Activated naive CD4-positive, alpha-beta T cell treated with anti-CD3 and anti-CD28 coated beads for 36 hours (primary cell): ENCODE measurements around the gene ATAD1. TPM values are rescaled to one million over a fixed set of nuclear protein-coding genes. Genes with fewer than 3 reads are reported as not detected.
"Not testable (repeated sequence)": the region's sequence is repeated elsewhere in the genome, so short reads cannot be mapped to it uniquely, and the experiment has no call there.

Source experiments
- CTCF ChIA-PET: fragments of 350-600 bp; sonication (Branson Sonifier 250); formaldehyde crosslinking; loops from one replicate; lab custom pipeline; 2021; ENCODE audit warnings: antibody characterized with exemption; lab: Charles Lee
- DNase-seq: peaks from one replicate; pipeline ENCODE4 v3.0.0-alpha.2; 2020
- H3K27ac Mint-ChIP-seq: one replicate; pipeline ENCODE4 v1.8.0; 2021; ENCODE audit warnings: mild to moderate bottlenecking, mixed read lengths
- H3K27me3 Mint-ChIP-seq: one replicate; pipeline ENCODE4 v1.8.0; 2021; ENCODE audit warnings: low read depth, mixed read lengths
- H3K36me3 Mint-ChIP-seq: one replicate; pipeline ENCODE4 v1.8.0; 2021; ENCODE audit warnings: low read depth, mixed read lengths
- H3K4me1 Mint-ChIP-seq: one replicate; pipeline ENCODE4 v1.8.0; 2021; ENCODE audit warnings: low read depth, mixed read lengths
- H3K4me3 Mint-ChIP-seq: one replicate; pipeline ENCODE4 v1.8.0; 2021; ENCODE audit warnings: mild to moderate bottlenecking, moderate library complexity, mixed read lengths
- H3K9me3 Mint-ChIP-seq: one replicate; pipeline ENCODE4 v1.8.0; 2021; ENCODE audit warnings: mixed read lengths
- intact Hi-C: fragments of 100-400 bp; cut with micrococcal nuclease; formaldehyde crosslinking; loops from one replicate; pipeline ENCODE4 v1.15.1; 2023
- total RNA-seq, 2 experiments: library from RNA; stranded (reverse); gene quantifications; one replicate each; pipeline ENCODE4 v1.2.3, GENCODE V29; 2021

Gene ATAD1
- total RNA-seq, 2 experiments from 2014 or later: 47.4 to 53.7 TPM

GRCh38 chr10:87819289-87819585 lies 1.2 kb upstream of the ATAD1 start:
- DNase-seq: no peak
- intact Hi-C loops: loop anchor here (2.0 to 5.0 kb wide), 6 partner anchors 26 to 1173 kb away; partner anchors contain the start of genes FAS, GLUD1, PAPSS2 and SHLD2
- CTCF ChIA-PET: interaction anchor here (0.6 to 2.3 kb wide), 5 partner anchors 9 to 161 kb away, joined by 3 to 14 read pairs (median 5); no protein-coding TSS in a partner anchor
- Mint-ChIP-seq H3K9me3 (no peaks in the 10 kb centered on the region), H3K27me3 (no peaks in the 10 kb centered on the region), H3K36me3 (peaks cover 2% of the 10 kb centered on the region), H3K4me3 (peak overlapping the region; percentile 32), H3K4me1 (peaks cover 27% of the 10 kb centered on the region), H3K27ac (no peak overlapping the region)

GRCh38 chr10:87818505-87819288 lies 671 bp upstream of the ATAD1 start:
- H3K4me3 Mint-ChIP-seq: peak overlapping the region; percentile 87
- intact Hi-C loops: loop anchor here (1.0 to 5.0 kb wide), 10 partner anchors 12 to 1174 kb away; partner anchors contain the start of genes FAS, GLUD1, PAPSS2 and SHLD2
- H3K4me1 Mint-ChIP-seq: peaks cover 28% of the 10 kb centered on the region
- H3K27ac Mint-ChIP-seq: peak overlapping the region; percentile 94
- H3K9me3 Mint-ChIP-seq: no peaks in the 10 kb centered on the region
- DNase-seq: peak; percentile 76
- H3K27me3 Mint-ChIP-seq: no peaks in the 10 kb centered on the region
- peaks cover 3% of the 10 kb centered on the region for H3K36me3 Mint-ChIP-seq
- CTCF ChIA-PET: interaction anchor here (0.6 to 2.3 kb wide), 6 partner anchors 10 to 692 kb away, joined by 3 to 14 read pairs (median 5); partner anchors contain the start of gene MINPP1

GRCh38 chr10:87816898-87817608 lies 973 bp downstream of the ATAD1 start:
- H3K36me3 Mint-ChIP-seq: peaks cover 8% of the 10 kb centered on the region
- intact Hi-C loops: loop anchor here (2.0 to 5.0 kb wide), 5 partner anchors 14 to 1175 kb away; partner anchors contain the start of genes FAS and PAPSS2
- peak overlapping the region; percentile 87 for H3K4me3 Mint-ChIP-seq
- DNase-seq: no peak
- peaks cover 28% of the 10 kb centered on the region for H3K4me1 Mint-ChIP-seq
- CTCF ChIA-PET: interaction anchor here (1.5 kb wide), 1 partner anchor 313 kb away, joined by 5 read pairs; the partner anchor contains the start of gene MINPP1
- no peaks in the 10 kb centered on the region for H3K27me3 Mint-ChIP-seq
- no peaks in the 10 kb centered on the region for H3K9me3 Mint-ChIP-seq
- peak overlapping the region; percentile 94 for H3K27ac Mint-ChIP-seq

- H3K4me1 Mint-ChIP-seq: peaks cover 33% of the 10 kb centered on the region
- peak overlapping the region; percentile 94 for H3K27ac Mint-ChIP-seq
- CTCF ChIA-PET: no interaction called here
- intact Hi-C loops: loop anchor here (2.0 to 5.0 kb wide), 5 partner anchors 14 to 1176 kb away; partner anchors contain the start of genes FAS and PAPSS2
- H3K4me3 Mint-ChIP-seq: peak overlapping the region; percentile 87
- no peak for DNase-seq
- H3K27me3 Mint-ChIP-seq: no peaks in the 10 kb centered on the region
- H3K9me3 Mint-ChIP-seq: no peaks in the 10 kb centered on the region
- H3K36me3 Mint-ChIP-seq: peaks cover 15% of the 10 kb centered on the region
These were observed 1.7 kb downstream of the ATAD1 start for GRCh38 chr10:87816163-87816897.

GRCh38 chr10:87804939-87805569 lies 13.0 kb downstream of the ATAD1 start:
- intact Hi-C loops: no loop called here
- no peak for DNase-seq
- Mint-ChIP-seq H3K27ac (no peak overlapping the region), H3K36me3 (peaks cover 70% of the 10 kb centered on the region), H3K4me1 (peaks cover 33% of the 10 kb centered on the region), H3K9me3 (peaks cover 39% of the 10 kb centered on the region), H3K27me3 (no peaks in the 10 kb centered on the region), H3K4me3 (no peak overlapping the region)
- CTCF ChIA-PET: no interaction called here

GRCh38 chr10:87803831-87804230 lies 14.2 kb downstream of the ATAD1 start:
- Mint-ChIP-seq H3K36me3 (peaks cover 67% of the 10 kb centered on the region), H3K27me3 (no peaks in the 10 kb centered on the region), H3K9me3 (peaks cover 39% of the 10 kb centered on the region), H3K4me1 (peaks cover 30% of the 10 kb centered on the region), H3K4me3 (no peak overlapping the region), H3K27ac (no peak overlapping the region)
- intact Hi-C loops: loop anchor here (2.0 kb wide), 1 partner anchor 13 kb away; no protein-coding TSS in a partner anchor
- DNase-seq: no peak
- CTCF ChIA-PET: no interaction called here

- Mint-ChIP-seq H3K36me3 (peaks cover 68% of the 10 kb centered on the region), H3K27me3 (no peaks in the 10 kb centered on the region), H3K27ac (no peak overlapping the region), H3K4me1 (peaks cover 31% of the 10 kb centered on the region), H3K9me3 (peaks cover 39% of the 10 kb centered on the region), H3K4me3 (no peak overlapping the region)
- CTCF ChIA-PET: no interaction called here
- DNase-seq: no peak
- intact Hi-C loops: loop anchor here (2.0 kb wide), 1 partner anchor 13 kb away; no protein-coding TSS in a partner anchor
These were observed 14.7 kb downstream of the ATAD1 start for GRCh38 chr10:87803328-87803727.

GRCh38 chr10:87801813-87802435 lies 16.1 kb downstream of the ATAD1 start:
- CTCF ChIA-PET, H3K27ac Mint-ChIP-seq, DNase-seq, H3K27me3 Mint-ChIP-seq, H3K4me3 Mint-ChIP-seq: not testable (repeated sequence)
- Mint-ChIP-seq H3K36me3 (peaks cover 70% of the 10 kb centered on the region), H3K9me3 (peaks cover 39% of the 10 kb centered on the region), H3K4me1 (peaks cover 37% of the 10 kb centered on the region)
- intact Hi-C loops: loop anchor here (2.0 kb wide), 1 partner anchor 15 kb away; no protein-coding TSS in a partner anchor

- H3K27me3 Mint-ChIP-seq: no peaks in the 10 kb centered on the region
- no peak overlapping the region for H3K4me3 Mint-ChIP-seq
- H3K36me3 Mint-ChIP-seq: peaks cover 50% of the 10 kb centered on the region
- no peak overlapping the region for H3K27ac Mint-ChIP-seq
- peaks cover 29% of the 10 kb centered on the region for H3K9me3 Mint-ChIP-seq
- intact Hi-C loops: no loop called here
- H3K4me1 Mint-ChIP-seq: peaks cover 30% of the 10 kb centered on the region
- CTCF ChIA-PET: interaction anchor here (1.4 kb wide), 1 partner anchor 16 kb away, joined by 4 read pairs; no protein-coding TSS in a partner anchor
- no peak for DNase-seq
These were observed 18.2 kb downstream of the ATAD1 start for GRCh38 chr10:87799860-87800259.

GRCh38 chr10:87798082-87798481 lies 19.9 kb downstream of the ATAD1 start:
- peaks cover 38% of the 10 kb centered on the region for H3K4me1 Mint-ChIP-seq
- CTCF ChIA-PET: no interaction called here

GRCh38 chr10:87794285-87794684 lies 23.7 kb downstream of the ATAD1 start:
- CTCF ChIA-PET: no interaction called here
- peaks cover 17% of the 10 kb centered on the region for H3K36me3 Mint-ChIP-seq
- H3K4me3 Mint-ChIP-seq: no peak overlapping the region
- no peak overlapping the region for H3K27ac Mint-ChIP-seq
- intact Hi-C loops: no loop called here
- DNase-seq: no peak
- H3K9me3 Mint-ChIP-seq: no peaks in the 10 kb centered on the region
- H3K27me3 Mint-ChIP-seq: no peaks in the 10 kb centered on the region
- peaks cover 35% of the 10 kb centered on the region for H3K4me1 Mint-ChIP-seq

More at GRCh38 chr10:87798082-87798481, 19.9 kb downstream of the ATAD1 start:
- H3K4me3 Mint-ChIP-seq: no peak overlapping the region
- no peak for DNase-seq
- H3K9me3 Mint-ChIP-seq: peaks cover 16% of the 10 kb centered on the region
- peaks cover 33% of the 10 kb centered on the region for H3K36me3 Mint-ChIP-seq
- intact Hi-C loops: no loop called here
- no peak overlapping the region for H3K27ac Mint-ChIP-seq
- no peaks in the 10 kb centered on the region for H3K27me3 Mint-ChIP-seq
